ENCODE data around the gene ANP32E. TPM values are rescaled to one million over a fixed set of nuclear protein-coding genes. Genes with fewer than 3 reads are reported as not detected.
"Not testable (repeated sequence)": the region's sequence is repeated elsewhere in the genome, so short reads cannot be mapped to it uniquely, and the experiment has no call there.

Gene ANP32E
- total and polyA plus RNA-seq, 2 of the 13 experiments (the other 11 are each of a cell fraction or from before 2014, with no cell fraction given): 10.3 to 53.0 TPM

DNA sequence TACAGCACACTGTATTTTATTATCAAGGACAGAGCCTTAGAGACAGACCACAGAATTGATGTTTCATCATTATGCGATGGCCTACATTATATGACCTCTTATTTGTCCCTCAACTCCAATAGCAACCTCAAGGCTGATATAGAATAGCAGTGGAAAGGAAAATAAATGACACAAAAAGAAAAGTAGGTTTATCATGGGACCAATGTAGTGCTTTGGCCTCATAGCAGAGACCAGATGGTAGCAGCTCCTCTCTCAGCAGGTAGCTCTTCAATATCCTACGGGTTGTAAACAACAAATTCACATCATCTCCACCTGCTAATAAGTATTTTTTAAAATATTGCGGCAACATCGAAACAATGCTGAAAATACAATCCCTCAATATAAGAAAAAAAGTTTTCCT is 25.2 kb downstream of the ANP32E start (continued):
- TF ChIP-seq ZBTB20 (CRISPR knock-in tag; IDR thresholded peaks at IDR 0.05; ENCODE audit: borderline replicate concordance, low read depth): no peak
- no peak for TF ChIP-seq NFIB (CRISPR knock-in tag; IDR thresholded peaks at IDR 0.05; ENCODE audit: borderline replicate concordance)

GRCh38 chr1:150210091-150210490 is 25.8 kb downstream of the ANP32E start:
- no peak for TF ChIP-seq SATB2 (CRISPR knock-in tag; IDR thresholded peaks at IDR 0.05)
- TF ChIP-seq ARID2 (CRISPR knock-in tag; IDR thresholded peaks at IDR 0.05; ENCODE audit: borderline replicate concordance): no peak
- Histone ChIP-seq H3K27me3 (ENCODE audit: control insufficient read depth in 1 of 2, insufficient read depth in 2 of 2, low read length in 2 of 2) (no peaks in the 10 kb centered on the region), H4K20me1 (ENCODE audit: insufficient read depth, low read length) (no peaks in the 10 kb centered on the region), H2AFZ (ENCODE audit: low read length) (no peak overlapping the region), H3K4me2 (ENCODE audit: low read depth, low read length) (no peak overlapping the region), H3K4me1 (ENCODE audit: insufficient read depth, low read length) (peaks cover 28% of the 10 kb centered on the region), H3K4me3 (replicated peaks in 1 of 3; ENCODE audit: insufficient read depth in 1 of 3, low read depth in 2 of 3, low read length in 3 of 3) (no peak overlapping the region), H3K36me3 (replicated peaks in 1 of 2; ENCODE audit: control insufficient read depth in 1 of 2, insufficient read depth in 2 of 2, low read length in 2 of 2) (no peaks in the 10 kb centered on the region), H3K9me3 (ENCODE audit: low read length) (no peaks in the 10 kb centered on the region), H3K9ac (ENCODE audit: insufficient read depth, low read depth, low read length) (no peak overlapping the region), H3K79me2 (ENCODE audit: insufficient read depth, low read length) (no peaks in the 10 kb centered on the region), H3K27ac (ENCODE audit: extremely low read length, insufficient read depth, low read length) (no peak overlapping the region)
- no peak for ATAC-seq
- no TSS peak for BruUV-seq (replicated peaks)
- 55% methylated on average over 4 of the region's 4 CpGs for WGBS (ENCODE audit: low lambda C conversion rate)
- ChIA-PET POLR2A (no interaction called here), CTCF (ENCODE audit: low intra/inter-chr PET ratio, low total read pairs) (no interaction called here)
- no peak for FAIRE-seq
- no peak for DNase-seq (ENCODE audit: low spot score)
- intact Hi-C loops (cut with micrococcal nuclease; ENCODE audit: unreplicated experiment): no loop called here
- in situ Hi-C loops (cut with HindIII; ENCODE audit: extremely low pct_ligation_motif_present, low pct_unique_long_range_greater_than_20kb): no loop called here

DNA sequence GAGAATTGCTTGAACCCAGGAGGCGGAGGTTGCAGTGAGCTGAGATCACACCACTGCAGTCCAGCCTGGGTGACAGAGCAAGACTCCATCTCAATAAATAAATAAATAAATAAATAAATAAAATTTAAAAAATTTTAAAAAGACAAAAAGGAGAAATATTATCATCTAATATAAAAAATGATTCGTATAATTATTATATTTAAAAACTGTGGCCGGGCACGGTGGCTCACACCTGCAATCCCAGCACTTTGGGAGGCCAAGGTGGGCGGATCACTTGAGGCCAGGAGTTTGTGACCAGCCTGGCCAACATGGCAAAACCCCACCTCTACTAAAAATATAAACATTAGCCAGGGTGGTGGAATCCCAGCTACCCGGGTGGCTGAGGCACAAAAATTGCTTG is 27.5 kb downstream of the ANP32E start:
- H3K9ac ChIP-seq (ENCODE audit: insufficient read depth, low read depth, low read length); H3K4me2 ChIP-seq (ENCODE audit: low read depth, low read length); ATAC-seq; H3K4me3 ChIP-seq (replicated peaks in 1 of 3; ENCODE audit: insufficient read depth in 1 of 3, low read depth in 2 of 3, low read length in 3 of 3); H3K36me3 ChIP-seq (replicated peaks in 1 of 2; ENCODE audit: control insufficient read depth in 1 of 2, insufficient read depth in 2 of 2, low read length in 2 of 2); H2AFZ ChIP-seq (ENCODE audit: low read length); H3K79me2 ChIP-seq (ENCODE audit: insufficient read depth, low read length); H3K27me3 ChIP-seq (ENCODE audit: control insufficient read depth in 1 of 2, insufficient read depth in 2 of 2, low read length in 2 of 2); intact Hi-C loops (cut with micrococcal nuclease; ENCODE audit: unreplicated experiment); H3K9me3 ChIP-seq (ENCODE audit: low read length); H4K20me1 ChIP-seq (ENCODE audit: insufficient read depth, low read length); FAIRE-seq; CTCF ChIA-PET (ENCODE audit: low intra/inter-chr PET ratio, low total read pairs); POLR2A ChIA-PET; DNase-seq (ENCODE audit: low spot score); in situ Hi-C loops (cut with HindIII; ENCODE audit: extremely low pct_ligation_motif_present, low pct_unique_long_range_greater_than_20kb); BruUV-seq (replicated peaks); H3K27ac ChIP-seq (ENCODE audit: extremely low read length, insufficient read depth, low read length): not testable (repeated sequence)
- H3K4me1 ChIP-seq (ENCODE audit: insufficient read depth, low read length): peaks cover 20% of the 10 kb centered on the region
- WGBS (ENCODE audit: low lambda C conversion rate): 72% methylated on average over 6 of the region's 6 CpGs
